Measurements from ENCODE around the gene NHSL1. TPM values are rescaled to one million over a fixed set of nuclear protein-coding genes. Genes with fewer than 3 reads are reported as not detected.
A peak's percentile ranks its signal among the peaks of the same experiment; 100 is the strongest.

NHSL1 gene, protein sequence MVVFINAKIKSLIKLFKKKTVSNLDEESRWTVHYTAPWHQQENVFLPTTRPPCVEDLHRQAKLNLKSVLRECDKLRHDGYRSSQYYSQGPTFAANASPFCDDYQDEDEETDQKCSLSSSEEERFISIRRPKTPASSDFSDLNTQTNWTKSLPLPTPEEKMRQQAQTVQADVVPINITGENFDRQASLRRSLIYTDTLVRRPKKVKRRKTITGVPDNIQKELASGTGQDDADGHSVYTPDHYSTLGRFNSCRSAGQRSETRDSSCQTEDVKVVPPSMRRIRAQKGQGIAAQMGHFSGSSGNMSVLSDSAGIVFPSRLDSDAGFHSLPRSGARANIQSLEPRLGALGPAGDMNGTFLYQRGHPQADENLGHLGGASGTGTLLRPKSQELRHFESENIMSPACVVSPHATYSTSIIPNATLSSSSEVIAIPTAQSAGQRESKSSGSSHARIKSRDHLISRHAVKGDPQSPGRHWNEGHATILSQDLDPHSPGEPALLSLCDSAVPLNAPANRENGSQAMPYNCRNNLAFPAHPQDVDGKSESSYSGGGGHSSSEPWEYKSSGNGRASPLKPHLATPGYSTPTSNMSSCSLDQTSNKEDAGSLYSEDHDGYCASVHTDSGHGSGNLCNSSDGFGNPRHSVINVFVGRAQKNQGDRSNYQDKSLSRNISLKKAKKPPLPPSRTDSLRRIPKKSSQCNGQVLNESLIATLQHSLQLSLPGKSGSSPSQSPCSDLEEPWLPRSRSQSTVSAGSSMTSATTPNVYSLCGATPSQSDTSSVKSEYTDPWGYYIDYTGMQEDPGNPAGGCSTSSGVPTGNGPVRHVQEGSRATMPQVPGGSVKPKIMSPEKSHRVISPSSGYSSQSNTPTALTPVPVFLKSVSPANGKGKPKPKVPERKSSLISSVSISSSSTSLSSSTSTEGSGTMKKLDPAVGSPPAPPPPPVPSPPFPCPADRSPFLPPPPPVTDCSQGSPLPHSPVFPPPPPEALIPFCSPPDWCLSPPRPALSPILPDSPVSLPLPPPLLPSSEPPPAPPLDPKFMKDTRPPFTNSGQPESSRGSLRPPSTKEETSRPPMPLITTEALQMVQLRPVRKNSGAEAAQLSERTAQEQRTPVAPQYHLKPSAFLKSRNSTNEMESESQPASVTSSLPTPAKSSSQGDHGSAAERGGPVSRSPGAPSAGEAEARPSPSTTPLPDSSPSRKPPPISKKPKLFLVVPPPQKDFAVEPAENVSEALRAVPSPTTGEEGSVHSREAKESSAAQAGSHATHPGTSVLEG (N-terminal part only)
- total RNA-seq (2011; cell fraction: chromatin; rRNA removed; ENCODE audit: low replicate concordance) = not detected in 2 replicates
- under 0.01 TPM in 1 of 2 replicates, not detected in the other for total RNA-seq (2011; cell fraction: nucleolus; rRNA removed)
- 0.07 TPM in 1 of 2 replicates, not detected in the other for total RNA-seq (2011; cell fraction: nucleoplasm; rRNA removed)
- total RNA-seq (2014; rRNA removed) (not detected in 2 replicates), total RNA-seq (2014; rRNA removed; fragmentation: Illumina TruSeq; extraction: Trizol) (not detected in 2 replicates), total RNA-seq (2015; rRNA removed; fragmentation: Illumina TruSeq; extraction: Trizol) (not detected in 2 replicates), total RNA-seq (2021) (0.20 and 0.25 TPM in 2 replicates), polyA plus RNA-seq (2011; rRNA removed) (0.14 TPM in 1 of 2 replicates, not detected in the other), polyA plus RNA-seq (2014; fragmentation: Illumina TruSeq; extraction: Trizol) (0.01 and 0.09 TPM in 2 replicates), polyA plus RNA-seq (2014; fragmentation: Nextera tagmentation; extraction: Ambion mirVana) (not detected), polyA plus RNA-seq (2014; rRNA removed) (0.01 TPM in 1 of 2 replicates, not detected in the other), polyA minus RNA-seq (2011; rRNA and poly(A)+ RNA removed) (not detected in 2 replicates), Bru-seq, nascent RNA (percentile 15 among the genes with signal in this experiment), BruChase-seq, experiment 1, labeled RNA remaining after a 2-hour chase (percentile 20 among the genes with signal in this experiment), BruChase-seq, experiment 2, labeled RNA remaining after a 6-hour chase (percentile 19 among the genes with signal in this experiment)
- polyA plus RNA-seq (2011; cell fraction: cytosol; rRNA removed) = 0.03 TPM in 1 of 2 replicates, not detected in the other
- 0.03 and 0.13 TPM in 2 replicates for polyA plus RNA-seq (2011; cell fraction: nucleus; rRNA removed)
- 0.03 and 0.53 TPM in 2 replicates for polyA plus RNA-seq (2012)
- polyA minus RNA-seq (2011; cell fraction: cytosol; rRNA and poly(A)+ RNA removed) = not detected in 2 replicates
- polyA minus RNA-seq (2011; cell fraction: nucleus; rRNA and poly(A)+ RNA removed) = 0.11 TPM in 1 of 2 replicates, not detected in the other
- long read RNA-seq, experiment 1 = 0 reads
- long read RNA-seq, experiment 2 = 0 reads
- long read RNA-seq, experiment 3 = 0 reads

DNA sequence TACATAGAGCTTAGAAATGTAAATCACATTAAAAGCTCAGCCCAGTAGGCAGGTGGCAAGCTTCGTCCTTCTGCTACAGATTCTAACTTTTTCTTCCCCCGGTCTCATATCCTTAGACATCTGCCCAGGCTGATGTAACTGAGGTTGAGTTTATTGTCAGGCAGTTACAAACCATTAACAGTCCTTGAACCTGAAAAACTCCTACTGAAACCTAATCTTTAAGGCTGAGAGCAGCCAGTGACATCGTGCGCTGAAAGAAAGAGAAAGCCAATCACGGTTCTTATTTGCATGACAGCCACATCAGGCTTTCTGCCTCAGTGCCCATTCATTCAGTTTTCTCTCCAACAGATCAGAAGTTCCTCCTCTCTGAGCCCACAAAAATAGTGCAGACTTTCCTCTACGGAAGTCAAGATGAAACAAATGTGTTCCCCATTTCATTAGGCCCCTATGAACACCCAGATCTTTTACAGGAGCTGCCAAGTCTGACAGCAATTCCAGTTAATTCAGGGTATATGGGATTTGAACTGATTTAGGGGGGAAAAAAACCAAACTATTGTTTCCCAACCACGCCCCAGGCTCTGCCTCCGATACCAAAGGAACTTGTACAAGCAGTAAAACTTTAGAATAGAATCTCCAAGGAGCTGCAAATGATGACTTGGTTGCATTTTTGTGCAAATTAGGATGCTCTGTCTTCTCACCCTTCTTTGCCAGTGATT lies at the start of gene NHSL1:
NHSL1 (minus strand) TSS at position 192 of the 716 bp plus-strand sequence. CDS start 204 bp downstream, outside the sequence.
- BruUV-seq (replicated peaks) = no TSS peak
- H3K4me3 ChIP-seq = no peak within 1 kb of the TSS
- intact Hi-C loops (cut with micrococcal nuclease) (no loop called here), in situ Hi-C loops (cut with MboI) (no loop called here)
- peaks cover 2 to 4% of the 10 kb centered on the region in 2 experiments; a peak in 2 of 5 replicates for H3K27me3 ChIP-seq (ENCODE audit: control insufficient read depth in 2 of 2, insufficient read depth in 2 of 2, low read length in 2 of 2)
- no peaks in the 10 kb centered on the region for H3K36me3 ChIP-seq (ENCODE audit: control insufficient read depth, insufficient read depth, low read length)
- H3K27ac ChIP-seq (ENCODE audit: extremely low read depth, low read depth, low read length) = no peak within 1 kb of the TSS
- no peaks in the 10 kb centered on the region for H3K4me1 ChIP-seq (replicated peaks in 1 of 2; ENCODE audit: control insufficient read depth in 2 of 2, insufficient read depth in 2 of 2, low read length in 2 of 2)
- H4K20me1 ChIP-seq (replicated peaks; ENCODE audit: control insufficient read depth, insufficient read depth, low read length) = no peaks in the 10 kb centered on the region
- FAIRE-seq (no peak), ATAC-seq (no peak), DNase-seq (ENCODE audit: extremely low read depth in 1 of 4, low spot score in 3 of 4) (no peak)
- 0% methylated on average over 8 of the region's 8 CpGs for WGBS (ENCODE audit: insufficient coverage, low coverage, missing lambda C conversion rate)
- no peak for TF ChIP-seq RBBP5 (IDR thresholded peaks at IDR 0.05; ENCODE audit: borderline replicate concordance, insufficient read depth, low read length, poor library complexity, severe bottlenecking)
- no peak for TF ChIP-seq U2AF1 (optimal IDR thresholded peaks at IDR 0.05; ENCODE audit: low read depth, low read length)
- TF ChIP-seq, protein P1, sequence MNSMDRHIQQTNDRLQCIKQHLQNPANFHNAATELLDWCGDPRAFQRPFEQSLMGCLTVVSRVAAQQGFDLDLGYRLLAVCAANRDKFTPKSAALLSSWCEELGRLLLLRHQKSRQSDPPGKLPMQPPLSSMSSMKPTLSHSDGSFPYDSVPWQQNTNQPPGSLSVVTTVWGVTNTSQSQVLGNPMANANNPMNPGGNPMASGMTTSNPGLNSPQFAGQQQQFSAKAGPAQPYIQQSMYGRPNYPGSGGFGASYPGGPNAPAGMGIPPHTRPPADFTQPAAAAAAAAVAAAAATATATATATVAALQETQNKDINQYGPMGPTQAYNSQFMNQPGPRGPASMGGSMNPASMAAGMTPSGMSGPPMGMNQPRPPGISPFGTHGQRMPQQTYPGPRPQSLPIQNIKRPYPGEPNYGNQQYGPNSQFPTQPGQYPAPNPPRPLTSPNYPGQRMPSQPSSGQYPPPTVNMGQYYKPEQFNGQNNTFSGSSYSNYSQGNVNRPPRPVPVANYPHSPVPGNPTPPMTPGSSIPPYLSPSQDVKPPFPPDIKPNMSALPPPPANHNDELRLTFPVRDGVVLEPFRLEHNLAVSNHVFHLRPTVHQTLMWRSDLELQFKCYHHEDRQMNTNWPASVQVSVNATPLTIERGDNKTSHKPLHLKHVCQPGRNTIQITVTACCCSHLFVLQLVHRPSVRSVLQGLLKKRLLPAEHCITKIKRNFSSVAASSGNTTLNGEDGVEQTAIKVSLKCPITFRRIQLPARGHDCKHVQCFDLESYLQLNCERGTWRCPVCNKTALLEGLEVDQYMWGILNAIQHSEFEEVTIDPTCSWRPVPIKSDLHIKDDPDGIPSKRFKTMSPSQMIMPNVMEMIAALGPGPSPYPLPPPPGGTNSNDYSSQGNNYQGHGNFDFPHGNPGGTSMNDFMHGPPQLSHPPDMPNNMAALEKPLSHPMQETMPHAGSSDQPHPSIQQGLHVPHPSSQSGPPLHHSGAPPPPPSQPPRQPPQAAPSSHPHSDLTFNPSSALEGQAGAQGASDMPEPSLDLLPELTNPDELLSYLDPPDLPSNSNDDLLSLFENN (IDR thresholded peaks at IDR 0.05; ENCODE audit: low read depth in 2 of 2, low read length in 2 of 2) = no peak
- TF ChIP-seq NELFE (IDR thresholded peaks at IDR 0.05; ENCODE audit: insufficient read depth, insufficient read length) = no peak
- no peak for TF ChIP-seq EGR1 (conservative IDR thresholded peaks at IDR 0.05)
- no peak for TF ChIP-seq TGIF2 (CRISPR knock-in tag; IDR thresholded peaks at IDR 0.05)
- ChIA-PET POLR2A (interaction anchor here (0.7 kb wide), 1 partner anchor 16 kb away, joined by 3 read pairs; no protein-coding TSS in a partner anchor), CTCF (ENCODE audit: low intra/inter-chr PET ratio) (no interaction called here)
- no peaks in the 10 kb centered on the region for H3K9me1 ChIP-seq (ENCODE audit: control insufficient read depth, insufficient read depth, low read length)
- no peaks in the 10 kb centered on the region for H3K9me3 ChIP-seq (replicated peaks; ENCODE audit: control insufficient read depth, insufficient read depth, low read depth, low read length)
- H2AFZ ChIP-seq (ENCODE audit: low read depth, low read length) = no peak within 1 kb of the TSS
- no peaks in the 10 kb centered on the region for H3K79me2 ChIP-seq (ENCODE audit: control insufficient read depth, insufficient read depth, low read length)
- no peak within 1 kb of the TSS for H3K9ac ChIP-seq (ENCODE audit: insufficient read depth in 1 of 2, low read depth in 2 of 2, low read length in 2 of 2)
- H3K4me2 ChIP-seq (ENCODE audit: insufficient read depth, low read length) = no peak within 1 kb of the TSS

Measured in K562 (cell line).